Tibial artery (tissue), 4 donors: ENCODE results near the gene HES1.
"Not testable (repeated sequence)": the region's sequence is repeated elsewhere in the genome, so short reads cannot be mapped to it uniquely, and the experiment has no call there.

Experiments used
- DNase-seq, 2 donors: peaks; one replicate each; pipeline ENCODE4 v3.0.0-alpha.2; 2019
- H3K27ac ChIP-seq, 2 donors: fragments of 200-600 bp; sonication (generic) in 1 of 2; 1 replicate in 1 of 2; 2 replicates in 1 of 2; pipeline ENCODE4 v1.5.1; 2018 to 2019; ENCODE audit warnings: mild to moderate bottlenecking in 1 of 2
- H3K27me3 ChIP-seq, 2 donors: fragments of 200-600 bp; sonication (generic) in 1 of 2; one replicate each; pipeline versions ENCODE4 v1.5.1 to v1.6.0; 2016 to 2019
- H3K36me3 ChIP-seq, 3 donors: fragments of 200-600 bp; sonication (generic) in 2 of 3; one replicate each; pipeline ENCODE4 v1.5.1; 2016 to 2019; ENCODE audit warnings: mild to moderate bottlenecking in 2 of 3
- H3K4me1 ChIP-seq, 4 donors: fragments of 200-600 bp; sonication (generic) in 2 of 4; 1 replicate in 3 of 4; 2 replicates in 1 of 4; pipeline ENCODE4 v1.5.1; 2016 to 2019
- H3K4me3 ChIP-seq, 2 donors: fragments of 200-600 bp; sonication (generic) in 1 of 2; 1 replicate in 1 of 2; 2 replicates in 1 of 2; pipeline ENCODE4 v1.5.1; 2018 to 2019; ENCODE audit warnings: mild to moderate bottlenecking in 2 of 2
- H3K9me3 ChIP-seq, 3 donors: fragments of 200-600 bp; sonication (generic) in 1 of 3; one replicate each; pipeline ENCODE4 v1.5.1; 2016 to 2019
- intact Hi-C: fragments of 100-400 bp; cut with DNase I; formaldehyde crosslinking; loops from one replicate; pipeline ENCODE4 v1.15.0; 2023; ENCODE audit warnings: low total_unique reads
- TF ChIP-seq, protein P1 (sequence below), 2 experiments: fragments of 200-600 bp in 1 of 2; fragments of 450-650 bp in 1 of 2; IDR thresholded peaks; one replicate each; pipeline ENCODE4 v1.5.1; 2017 to 2019; ENCODE audit warnings: antibody characterized with exemption in 2 of 2, mild to moderate bottlenecking in 1 of 2, moderate library complexity in 1 of 2

Gene HES1

DNA sequence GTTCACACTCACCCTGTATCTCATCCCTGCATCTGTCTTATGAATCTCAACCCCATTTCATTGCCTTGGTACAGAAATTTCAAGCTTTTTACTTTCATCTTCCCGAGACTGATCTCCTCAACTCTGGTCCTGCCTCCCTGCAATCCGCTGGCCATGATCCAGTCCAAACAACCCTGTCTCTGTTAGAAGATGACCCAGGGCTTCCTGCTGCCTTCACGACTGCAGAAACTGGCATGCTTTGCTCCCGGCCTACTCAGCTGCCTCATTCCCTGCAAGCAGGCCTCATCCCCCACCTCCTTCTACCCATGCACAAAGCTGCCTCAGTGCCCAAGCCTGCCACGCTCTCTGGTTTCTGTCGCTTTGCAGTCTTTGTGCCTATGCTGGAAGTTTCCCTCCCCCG is 12.4 kb downstream of the HES1 start:
- Histone ChIP-seq H3K36me3 (no peaks in the 10 kb centered on the region), H3K9me3 (no peaks in the 10 kb centered on the region), H3K4me1 (no peaks in the 10 kb centered on the region), H3K4me3 (no peak overlapping the region), H3K27me3 (peaks cover 0 to 9% of the 10 kb centered on the region in 2 donors), H3K27ac (no peak overlapping the region)
- intact Hi-C loops = loop anchor here (10.0 kb wide), 1 partner anchor 166 kb away; no protein-coding TSS in a partner anchor
- DNase-seq = peak in 1 of 2 donors; percentile 34
- TF ChIP-seq, protein P1, sequence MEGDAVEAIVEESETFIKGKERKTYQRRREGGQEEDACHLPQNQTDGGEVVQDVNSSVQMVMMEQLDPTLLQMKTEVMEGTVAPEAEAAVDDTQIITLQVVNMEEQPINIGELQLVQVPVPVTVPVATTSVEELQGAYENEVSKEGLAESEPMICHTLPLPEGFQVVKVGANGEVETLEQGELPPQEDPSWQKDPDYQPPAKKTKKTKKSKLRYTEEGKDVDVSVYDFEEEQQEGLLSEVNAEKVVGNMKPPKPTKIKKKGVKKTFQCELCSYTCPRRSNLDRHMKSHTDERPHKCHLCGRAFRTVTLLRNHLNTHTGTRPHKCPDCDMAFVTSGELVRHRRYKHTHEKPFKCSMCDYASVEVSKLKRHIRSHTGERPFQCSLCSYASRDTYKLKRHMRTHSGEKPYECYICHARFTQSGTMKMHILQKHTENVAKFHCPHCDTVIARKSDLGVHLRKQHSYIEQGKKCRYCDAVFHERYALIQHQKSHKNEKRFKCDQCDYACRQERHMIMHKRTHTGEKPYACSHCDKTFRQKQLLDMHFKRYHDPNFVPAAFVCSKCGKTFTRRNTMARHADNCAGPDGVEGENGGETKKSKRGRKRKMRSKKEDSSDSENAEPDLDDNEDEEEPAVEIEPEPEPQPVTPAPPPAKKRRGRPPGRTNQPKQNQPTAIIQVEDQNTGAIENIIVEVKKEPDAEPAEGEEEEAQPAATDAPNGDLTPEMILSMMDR (IDR thresholded peaks at IDR 0.05) = no peak

GRCh38 chr3:194150252-194150934 is 14.4 kb downstream of the HES1 start:
- Histone ChIP-seq H3K27ac (no peak overlapping the region), H3K4me3 (no peak overlapping the region), H3K4me1 (no peaks in the 10 kb centered on the region), H3K9me3 (peaks cover 0 to 9% (median 4%) of the 10 kb centered on the region in 3 donors), H3K27me3 (peaks cover 0 to 25% of the 10 kb centered on the region in 2 donors), H3K36me3 (no peaks in the 10 kb centered on the region)
- intact Hi-C loops = no loop called here
- DNase-seq = peak in 1 of 2 donors; percentile 13
- TF ChIP-seq, protein P1 (IDR thresholded peaks at IDR 0.05) = no peak

GRCh38 chr3:194150935-194151302 is 15.0 kb downstream of the HES1 start:
- H3K9me3 ChIP-seq, H3K36me3 ChIP-seq, H3K4me1 ChIP-seq, intact Hi-C loops, DNase-seq, H3K4me3 ChIP-seq, H3K27ac ChIP-seq: not testable (repeated sequence)
- peaks cover 0 to 27% of the 10 kb centered on the region in 2 donors for H3K27me3 ChIP-seq

DNA sequence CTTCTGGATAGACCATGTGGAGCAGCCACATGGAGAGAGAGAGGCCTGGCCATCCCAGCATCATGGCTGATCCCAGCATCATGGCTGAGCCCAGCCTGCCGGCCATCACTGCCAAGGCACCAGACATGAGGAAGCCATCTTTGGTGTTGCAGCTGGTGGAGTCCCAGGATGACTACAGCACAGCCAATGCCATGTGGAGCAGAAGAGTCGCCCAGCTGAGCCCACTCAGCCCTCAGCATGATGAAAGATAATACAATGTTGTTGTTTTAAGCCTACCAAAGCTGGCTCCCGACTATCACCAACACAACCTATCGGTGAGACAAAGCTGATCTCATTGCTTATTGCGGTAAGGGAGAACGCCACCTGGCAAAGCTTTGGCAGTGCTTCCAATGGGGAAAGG is 18.4 kb downstream of the HES1 start:
- H3K27me3 ChIP-seq = peaks cover 0 to 32% of the 10 kb centered on the region in 2 donors
- no peak overlapping the region for H3K27ac ChIP-seq
- H3K4me3 ChIP-seq = no peak overlapping the region
- H3K4me1 ChIP-seq = no peaks in the 10 kb centered on the region
- TF ChIP-seq, protein P1 (IDR thresholded peaks at IDR 0.05) = no peak
- H3K9me3 ChIP-seq = peaks cover 0 to 9% (median 4%) of the 10 kb centered on the region in 3 donors
- no peaks in the 10 kb centered on the region for H3K36me3 ChIP-seq
- intact Hi-C loops = no loop called here
- no peak for DNase-seq

DNA sequence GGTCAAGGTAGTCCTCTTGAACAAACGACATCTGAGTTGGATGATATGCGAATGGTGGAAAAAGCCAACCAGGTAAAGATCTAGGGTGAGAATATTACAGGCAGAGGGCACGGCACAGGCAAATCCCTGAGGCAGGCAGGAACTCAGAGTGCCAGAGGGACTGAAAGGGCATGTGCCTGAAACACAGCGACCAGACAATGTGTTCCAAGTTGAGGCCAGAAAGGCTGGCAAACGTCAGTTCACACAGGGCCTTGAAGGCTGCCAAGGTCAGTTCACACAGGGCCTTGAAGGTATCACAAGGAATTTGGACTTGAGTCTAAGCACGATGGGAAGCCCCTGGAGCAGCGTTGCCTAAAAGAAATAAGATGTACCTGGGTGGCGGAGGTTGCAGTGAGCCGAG is 20.1 kb downstream of the HES1 start:
- TF ChIP-seq, protein P1 (IDR thresholded peaks at IDR 0.05) = no peak
- Histone ChIP-seq H3K4me3 (no peak overlapping the region), H3K27me3 (peaks cover 0 to 45% of the 10 kb centered on the region in 2 donors), H3K27ac (no peak overlapping the region), H3K4me1 (peaks cover 0 to 10% (median 0%) of the 10 kb centered on the region in 4 donors), H3K36me3 (no peaks in the 10 kb centered on the region), H3K9me3 (peaks cover 0 to 9% (median 4%) of the 10 kb centered on the region in 3 donors)
- intact Hi-C loops = no loop called here
- no peak for DNase-seq

DNA sequence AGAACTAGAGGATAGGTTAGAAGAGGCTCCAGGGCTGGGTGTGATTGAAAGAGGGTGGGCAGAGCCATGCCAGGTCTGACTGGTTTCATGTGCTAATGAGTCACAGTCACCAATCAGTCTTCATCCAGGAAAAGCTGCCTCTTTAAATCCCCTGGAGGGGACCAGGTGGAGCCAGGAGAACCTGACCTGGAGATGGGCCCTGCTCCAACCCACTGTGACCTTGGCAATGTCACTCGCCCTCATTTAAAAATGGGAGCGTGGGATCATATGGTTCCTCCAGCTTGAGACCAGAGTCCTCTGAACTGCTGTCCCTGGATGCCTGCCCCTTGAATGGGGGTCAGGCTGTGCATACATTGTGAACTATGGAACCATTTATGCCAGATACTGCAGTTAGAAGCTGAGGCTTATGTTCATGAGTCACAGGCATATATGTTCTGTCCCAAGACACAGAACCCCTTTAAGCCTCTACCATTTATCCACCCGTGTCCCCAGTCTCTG is 23.0 kb downstream of the HES1 start:
- TF ChIP-seq, protein P1 (IDR thresholded peaks at IDR 0.05) = no peak
- Histone ChIP-seq H3K4me3 (no peak overlapping the region), H3K27ac (no peak overlapping the region), H3K4me1 (peaks cover 0 to 13% (median 0%) of the 10 kb centered on the region in 4 donors), H3K9me3 (peaks cover 0 to 7% (median 4%) of the 10 kb centered on the region in 3 donors), H3K36me3 (no peaks in the 10 kb centered on the region), H3K27me3 (peaks cover 0 to 58% of the 10 kb centered on the region in 2 donors)
- DNase-seq = no peak
- intact Hi-C loops = no loop called here
